HCEC 1CT (cell line): ENCODE data around the gene CHRM2.

Source experiments
- DNase-seq: peaks from one replicate; pipeline ENCODE4 v3.0.0-alpha.2; 2017

The CHRM2 gene

DNA sequence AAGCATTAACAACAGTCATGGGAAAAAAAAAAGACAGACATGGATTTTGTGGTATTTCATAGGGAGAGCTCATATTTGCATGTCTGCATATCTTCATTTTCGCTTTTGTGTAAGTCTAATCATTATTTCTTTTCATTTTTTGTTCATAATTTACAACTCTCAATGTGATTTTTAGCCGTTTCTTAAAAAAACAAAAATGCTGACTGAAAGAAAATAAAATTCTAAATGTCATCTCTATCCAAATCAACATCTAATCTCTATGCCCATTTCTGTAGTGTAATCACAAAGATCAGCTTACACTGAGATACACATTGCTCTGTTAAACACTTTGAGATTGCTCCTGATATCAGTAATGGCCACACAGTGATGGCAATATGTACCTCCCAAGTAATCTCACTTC, 29.2 kb downstream of the CHRM2 start:
- DNase-seq, result no peak

DNA sequence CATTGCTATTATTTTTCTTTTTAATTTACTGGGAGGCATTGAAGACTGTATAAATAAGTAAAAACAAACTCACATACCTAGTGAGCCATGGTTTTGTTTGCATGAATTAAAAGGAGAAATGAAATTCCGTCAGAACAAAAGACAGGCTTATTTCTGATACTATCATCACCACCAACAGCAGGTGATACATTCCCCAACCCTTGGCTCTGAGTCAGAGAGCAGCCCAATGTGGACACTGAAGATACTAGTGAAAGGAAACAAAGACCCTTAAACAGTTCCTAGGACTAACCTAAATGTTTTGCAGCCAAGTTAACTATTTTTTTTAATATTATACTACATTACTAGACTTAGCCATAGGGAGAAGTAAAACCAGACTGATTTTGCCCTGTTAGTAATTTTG, 31.6 kb downstream of the CHRM2 start:
- DNase-seq, result no peak

DNA sequence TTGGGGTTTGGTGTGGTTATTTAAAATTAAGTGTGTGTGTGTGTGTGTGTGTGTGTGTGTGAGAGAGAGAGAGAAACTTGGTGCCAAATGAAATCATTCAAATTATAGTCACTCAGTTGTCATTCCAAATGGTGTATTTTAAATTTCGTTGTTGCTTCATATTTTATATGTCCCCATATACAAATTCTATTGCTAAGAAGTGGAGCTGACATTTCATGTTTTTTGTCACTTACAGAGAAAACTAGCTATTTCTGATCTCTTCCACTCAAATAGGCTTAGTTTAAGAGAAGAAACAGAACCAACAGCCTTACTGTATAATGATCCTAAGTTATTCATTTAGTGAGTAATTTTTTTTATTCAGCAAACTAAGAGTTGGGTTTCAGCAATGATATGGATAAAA, 42.3 kb downstream of the CHRM2 start:
- DNase-seq, result no peak

DNA sequence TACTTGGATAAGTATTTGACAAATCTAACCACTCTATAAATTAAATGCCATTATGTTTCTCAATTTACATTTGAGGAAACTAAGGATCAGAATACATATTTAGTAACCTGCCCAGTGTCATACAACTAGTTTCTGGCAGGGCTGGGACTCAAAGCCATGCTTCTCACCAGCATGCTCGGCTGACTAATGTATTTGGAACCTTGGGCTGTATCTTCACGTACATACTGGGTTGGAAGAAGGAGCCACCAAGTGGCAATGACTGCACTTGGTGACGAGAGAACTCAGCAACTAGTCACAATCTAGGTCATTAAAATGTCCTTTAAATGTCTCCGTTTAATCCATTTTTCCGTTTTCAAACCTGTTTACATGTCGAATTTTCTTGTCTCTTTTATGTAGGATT, 42.9 kb downstream of the CHRM2 start:
- DNase-seq, result peak; percentile 5

- no peak for DNase-seq
These were observed 43.9 kb downstream of the CHRM2 start for GRCh38 chr7:136912339-136912738.

GRCh38 chr7:136914016-136914415, 45.6 kb downstream of the CHRM2 start:
- no peak for DNase-seq

- DNase-seq, result peak; percentile 31
These were observed 51.4 kb downstream of the CHRM2 start for GRCh38 chr7:136919820-136920219.

GRCh38 chr7:136923111-136923667, 54.7 kb downstream of the CHRM2 start:
- peak; percentile 72 for DNase-seq

GRCh38 chr7:136925044-136925443, 56.6 kb downstream of the CHRM2 start:
- DNase-seq, result no peak

DNA sequence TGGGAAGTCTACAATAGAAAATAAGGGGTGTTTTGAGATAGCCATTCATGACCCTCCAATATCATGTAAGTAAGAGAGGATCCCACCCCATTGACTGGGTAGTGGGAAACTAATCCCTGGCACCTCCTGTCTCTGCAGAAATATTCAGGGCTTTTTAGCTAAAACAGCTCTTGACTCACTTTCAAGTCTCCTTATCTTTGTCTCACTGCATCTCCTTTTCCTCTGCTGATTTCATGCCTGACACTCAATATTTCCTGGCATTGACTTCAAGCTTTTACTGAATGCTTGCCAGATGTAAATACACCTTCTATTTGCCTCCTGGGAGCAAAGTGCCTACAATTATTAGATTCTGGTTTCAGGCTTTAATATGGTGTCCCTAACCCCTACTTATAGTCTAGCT, 57.1 kb downstream of the CHRM2 start:
- DNase-seq, result no peak

DNA sequence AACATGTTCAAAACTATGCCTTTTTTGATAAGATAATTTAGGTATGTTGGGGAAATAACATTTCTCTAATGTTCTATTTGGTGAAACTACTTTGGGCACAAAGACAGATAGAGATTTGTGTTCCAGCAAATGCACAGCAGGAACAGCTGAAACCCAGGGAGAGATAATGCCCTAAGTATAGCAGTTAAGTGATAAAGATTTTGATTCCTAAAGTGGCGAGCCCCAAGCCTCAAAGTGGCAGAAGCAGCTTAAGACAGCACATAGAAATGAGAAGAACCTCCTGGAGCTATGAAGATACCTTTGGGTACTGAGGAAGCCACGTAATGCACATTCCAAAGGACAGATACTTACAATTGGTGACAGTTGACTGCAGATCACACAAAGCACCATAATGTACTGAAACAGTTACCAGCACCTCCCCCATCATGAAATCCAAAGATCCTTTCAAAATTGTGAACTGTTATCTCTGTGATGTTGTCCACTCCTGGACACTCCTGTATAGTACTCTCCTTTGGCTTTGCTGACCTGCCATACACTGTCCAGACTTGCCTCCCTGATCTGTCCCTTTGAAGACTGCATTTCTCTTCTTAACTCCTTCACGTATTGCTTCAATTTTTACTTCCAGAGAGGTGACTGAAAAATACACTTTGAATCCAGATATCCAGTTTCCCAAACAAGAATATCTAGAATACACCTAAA, 62.9 kb downstream of the CHRM2 start:
- no peak for DNase-seq

- DNase-seq, result no peak
These were observed 69.0 kb downstream of the CHRM2 start for GRCh38 chr7:136937436-136937835.

GRCh38 chr7:136938476-136938875, 70.0 kb downstream of the CHRM2 start:
- no peak for DNase-seq

DNA sequence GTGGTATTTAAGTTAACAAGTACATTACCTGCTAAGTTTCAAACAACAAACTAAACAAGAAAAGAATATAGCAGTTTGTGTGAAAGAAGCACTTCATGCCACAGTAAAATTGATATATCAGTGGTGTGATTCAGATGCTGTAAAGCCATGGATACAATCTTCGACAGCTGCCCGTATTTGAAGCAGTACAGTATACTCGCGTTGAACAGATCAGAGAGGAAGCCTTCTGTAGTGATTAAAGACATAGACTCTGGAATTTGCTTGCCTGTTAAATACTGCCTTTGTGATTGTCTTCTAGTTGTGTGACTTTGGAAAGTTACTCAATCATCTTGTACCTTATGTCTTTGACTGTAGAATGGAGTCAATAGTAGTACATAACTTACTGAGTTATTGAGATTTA, 71.7 kb downstream of the CHRM2 start:
- no peak for DNase-seq

DNA sequence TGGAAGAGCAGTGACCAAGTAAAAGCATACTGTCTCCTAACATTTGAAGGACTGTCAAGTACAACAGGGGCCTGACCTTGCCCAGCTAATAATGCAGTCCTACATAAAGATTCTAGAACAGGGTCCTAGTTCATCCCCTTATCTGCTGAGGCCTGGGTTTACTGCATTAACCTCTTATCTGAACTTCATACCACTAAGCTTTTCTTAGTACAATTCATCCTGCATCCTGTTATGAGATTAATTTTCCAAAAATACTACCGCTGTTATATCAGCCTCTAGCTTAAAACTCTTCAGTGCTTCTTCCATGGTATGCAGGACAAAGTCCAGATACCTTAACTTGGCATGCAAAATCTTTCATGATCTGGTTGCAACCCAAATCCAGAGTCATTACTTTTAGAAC, 72.5 kb downstream of the CHRM2 start:
- no peak for DNase-seq

GRCh38 chr7:136941816-136942215, 73.4 kb downstream of the CHRM2 start:
- no peak for DNase-seq

- no peak for DNase-seq
These were observed 73.9 kb downstream of the CHRM2 start for GRCh38 chr7:136942401-136942800.

DNA sequence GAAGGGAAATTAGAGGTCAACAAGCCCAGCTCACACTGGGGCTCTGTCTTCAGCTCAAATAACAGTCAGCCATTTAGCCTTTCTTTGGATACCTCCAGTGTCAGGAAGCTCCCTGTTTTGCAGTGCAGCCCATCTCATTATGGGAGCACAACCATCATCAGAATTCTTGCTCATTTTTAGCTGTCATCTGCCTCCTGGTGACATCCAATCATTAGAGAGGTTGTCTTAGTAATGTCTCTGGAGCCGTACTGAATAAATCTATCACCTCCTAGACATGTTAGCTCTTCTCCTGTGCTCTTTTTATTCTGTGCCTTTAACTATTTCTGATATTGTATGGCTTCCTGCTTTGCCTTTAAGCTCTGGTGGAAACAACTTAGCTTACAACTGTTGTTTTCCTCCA, 74.5 kb downstream of the CHRM2 start:
- DNase-seq, result no peak

GRCh38 chr7:136947347-136947746, 78.9 kb downstream of the CHRM2 start:
- DNase-seq, result no peak

DNA sequence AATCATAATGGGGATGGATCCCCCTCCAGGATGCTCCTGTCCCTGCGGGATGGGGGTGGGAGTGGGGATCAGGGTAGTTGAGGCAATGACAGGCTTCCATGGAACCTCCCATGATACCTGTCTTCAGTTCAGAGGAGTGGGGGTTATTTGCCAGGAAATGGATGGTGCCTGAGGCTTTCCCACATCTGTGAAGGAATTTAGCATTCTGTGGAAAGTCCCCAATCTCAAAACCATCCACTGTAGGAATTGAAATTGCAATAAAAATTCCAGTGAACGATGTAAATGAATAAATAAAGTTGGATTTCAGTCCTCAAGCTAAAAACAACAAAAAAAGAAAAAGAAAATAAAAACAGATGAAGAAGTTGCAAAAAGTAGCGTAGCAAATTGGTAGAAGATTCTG, 81.9 kb downstream of the CHRM2 start:
- no peak for DNase-seq

GRCh38 chr7:136953386-136953785, 84.9 kb downstream of the CHRM2 start:
- DNase-seq, result peak; percentile 66

DNA sequence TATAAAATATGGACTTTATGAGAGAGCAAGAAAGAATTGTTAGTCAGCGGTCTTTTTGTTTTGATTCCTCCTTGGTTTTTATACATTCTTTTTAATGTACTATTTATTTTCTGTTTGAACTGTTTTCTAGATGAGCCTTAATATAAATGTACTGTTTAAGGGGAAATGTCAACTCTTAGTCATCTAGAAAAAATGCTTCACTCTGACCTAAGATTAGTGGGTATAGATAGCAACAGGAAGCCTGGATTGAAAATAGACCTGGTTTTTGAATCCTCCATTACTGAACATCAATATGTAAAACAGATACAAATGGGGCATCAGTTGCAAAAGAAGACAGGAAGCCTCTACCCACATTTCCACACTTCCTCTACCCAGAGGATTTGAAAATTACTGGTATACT, 87.8 kb downstream of the CHRM2 start:
- DNase-seq, result peak; percentile 93

GRCh38 chr7:136956671-136957070, 88.2 kb downstream of the CHRM2 start:
- peak; percentile 65 for DNase-seq

- peak; percentile 69 for DNase-seq
These were observed 88.9 kb downstream of the CHRM2 start for GRCh38 chr7:136957391-136957790.

GRCh38 chr7:136958016-136958415, 89.6 kb downstream of the CHRM2 start:
- no peak for DNase-seq
